Left renal pelvis (tissue), 4 donors: ENCODE results near the gene DROSHA. TPM values are rescaled to one million over a fixed set of nuclear protein-coding genes. Genes with fewer than 3 reads are reported as not detected.

Experiments used
- DNase-seq, 4 donors: peaks; one replicate each; pipeline ENCODE4 v3.0.0-alpha.2; 2013; ENCODE audit warnings: low read depth in 4 of 4, low spot score in 3 of 4
- polyA plus RNA-seq, 4 donors: library from polyadenylated mRNA; unstranded; fragments of 120-200 nt; gene quantifications; one replicate each; pipeline ENCODE4 v1.2.1, GENCODE V29; 2013; ENCODE audit not compliant: insufficient read length in 4 of 4

Gene DROSHA
- polyA plus RNA-seq, 4 donors: 83.8 to 109 (median 102) TPM

DNA sequence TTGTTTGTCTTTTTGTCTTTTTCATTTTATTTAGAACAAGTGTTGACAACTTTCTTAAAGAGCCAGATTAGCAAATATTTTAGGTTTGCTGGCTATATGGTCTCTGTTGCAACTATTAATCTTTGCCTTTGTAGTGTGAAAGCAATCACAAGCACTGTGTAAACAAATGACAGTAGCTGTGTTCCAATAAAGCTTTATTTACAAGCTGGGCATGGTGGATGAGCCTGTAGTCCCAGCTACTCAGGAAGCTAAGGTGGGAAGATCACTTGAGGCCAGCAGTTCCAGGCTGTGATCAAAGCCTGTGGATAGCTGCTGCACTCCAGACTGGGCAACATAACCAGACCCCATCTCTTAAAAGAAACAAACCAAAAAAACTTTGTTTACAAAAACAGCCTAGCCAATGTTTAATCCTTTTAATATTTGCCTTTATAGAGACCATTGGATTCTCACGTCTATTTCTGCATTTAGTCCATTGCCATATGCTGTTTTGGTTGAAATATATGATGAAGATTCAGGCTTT is 2.7 kb upstream of the DROSHA start:
- no peak for DNase-seq

DNA sequence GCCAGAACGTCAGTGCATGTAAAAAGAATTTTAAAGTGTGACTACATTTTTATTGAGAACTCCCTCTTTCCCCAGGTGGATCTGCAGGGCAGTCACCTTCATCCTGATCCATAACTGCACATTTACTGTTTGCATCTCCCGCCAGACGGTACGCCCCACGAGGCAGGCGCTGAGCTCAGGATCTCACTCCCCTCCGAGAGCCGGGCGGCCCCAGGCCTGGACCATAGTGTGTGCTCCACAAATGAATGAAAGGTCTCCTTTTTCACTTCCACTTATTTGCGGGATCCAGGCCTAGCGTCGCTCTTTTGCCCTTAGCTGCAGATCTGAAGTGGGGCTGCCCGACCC is 378 bp downstream of the DROSHA start:
- DNase-seq: no peak

DNA sequence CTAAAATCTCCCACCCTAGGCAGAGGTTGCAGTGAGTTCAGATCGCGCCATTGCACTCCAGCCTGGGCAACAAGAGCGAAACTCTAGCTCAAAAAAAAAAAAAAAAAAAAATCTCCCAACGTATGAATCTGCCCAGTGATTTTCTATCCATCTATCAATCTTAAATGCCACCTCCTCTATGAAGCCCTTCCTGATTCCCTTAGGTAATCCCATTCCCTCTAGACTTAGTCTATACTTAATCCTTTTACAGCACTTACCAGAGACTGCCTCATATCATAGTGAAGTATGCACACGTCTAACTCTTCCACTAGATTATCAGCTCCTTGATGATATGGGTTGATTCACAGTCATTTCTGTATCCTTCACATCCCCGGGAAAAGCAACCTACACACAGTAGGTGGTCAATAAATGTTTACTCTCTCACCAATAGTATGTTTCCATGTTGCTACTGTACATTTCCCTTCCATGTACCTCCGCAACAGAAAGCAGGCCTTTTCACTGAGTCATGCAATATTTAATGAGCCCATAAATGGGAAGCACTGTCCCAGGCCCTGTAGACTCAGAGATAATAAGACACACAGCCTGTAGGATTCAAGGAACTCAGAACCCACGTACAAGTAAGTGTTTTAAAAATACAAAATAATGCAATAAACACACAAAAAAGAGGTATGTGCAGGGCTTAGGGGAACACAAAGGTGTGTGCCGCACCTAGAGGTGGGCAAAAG is 1.2 kb downstream of the DROSHA start:
- no peak for DNase-seq

DNA sequence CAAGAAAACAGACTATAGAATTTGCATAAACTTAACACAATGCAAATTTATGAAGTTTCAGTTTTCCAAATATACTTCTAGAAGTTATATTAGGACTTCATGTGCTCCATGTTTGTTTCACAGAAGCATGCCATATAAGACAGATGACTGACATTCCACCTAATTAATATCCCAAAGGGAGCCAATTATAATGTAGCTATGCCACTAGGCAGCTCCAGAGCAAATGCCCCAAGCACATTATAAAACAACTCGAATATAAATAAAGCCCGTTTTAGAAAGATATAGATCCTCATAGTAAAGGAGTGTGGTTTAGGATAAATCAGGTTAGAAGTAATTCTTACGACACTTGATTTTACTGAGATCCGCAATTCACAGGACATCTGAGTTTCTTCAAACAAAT is 8.9 kb downstream of the DROSHA start:
- no peak for DNase-seq

DNA sequence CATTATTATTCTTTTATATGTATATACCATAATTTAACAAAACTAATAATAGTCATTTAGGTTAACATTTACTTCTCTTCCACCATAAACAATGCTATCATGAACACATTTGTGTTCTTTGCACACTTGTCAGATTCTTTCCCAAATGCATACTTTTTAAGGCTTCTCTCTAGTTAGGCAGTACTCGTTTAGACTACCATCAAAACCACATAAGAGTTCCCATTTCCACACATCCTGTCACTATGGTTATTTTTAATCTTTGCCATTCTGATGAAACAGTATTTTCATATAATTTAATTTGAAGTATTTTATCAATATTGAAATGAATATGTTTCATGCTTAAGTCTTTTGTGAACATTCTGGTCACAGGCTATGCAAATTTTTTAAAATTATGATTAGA is 15.1 kb downstream of the DROSHA start:
- no peak for DNase-seq

DNA sequence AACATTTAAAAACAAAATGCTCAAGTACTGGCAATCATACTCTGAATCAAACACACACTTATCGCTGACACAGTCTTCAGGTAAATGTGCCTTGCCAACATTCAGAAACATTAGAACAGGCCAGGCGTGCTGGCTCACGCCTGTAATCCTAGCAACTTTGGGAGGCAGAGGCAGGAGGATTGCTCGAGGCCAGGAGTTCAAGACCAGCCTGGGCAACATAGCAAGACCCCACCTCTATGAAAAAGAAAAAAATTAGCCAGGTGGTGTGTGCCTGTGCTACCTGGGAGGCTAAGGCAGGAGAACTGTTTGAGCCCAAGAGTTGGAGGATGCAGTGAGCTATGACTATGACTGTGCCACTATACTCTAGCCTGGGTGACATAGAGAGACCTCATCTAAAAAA is 20.6 kb downstream of the DROSHA start:
- no peak for DNase-seq

DNA sequence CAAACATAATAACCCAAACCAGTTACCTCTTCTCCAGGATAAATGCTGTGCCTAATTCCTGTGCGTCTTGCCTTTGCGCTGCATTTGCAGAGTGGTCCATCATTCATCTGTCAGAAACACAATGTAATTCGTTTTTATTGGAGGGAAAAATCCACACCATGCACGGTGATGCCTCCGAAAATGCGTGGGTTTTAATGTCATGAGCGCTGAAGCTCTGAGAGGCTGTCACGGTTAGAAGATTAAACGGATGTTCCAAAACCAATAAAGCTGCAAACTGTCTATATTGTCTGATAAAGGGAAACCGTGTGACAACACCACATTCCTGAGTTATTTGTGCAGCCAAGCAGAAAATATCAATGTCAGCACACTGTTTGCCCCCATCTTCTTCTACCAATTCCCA is 27.4 kb downstream of the DROSHA start:
- DNase-seq: no peak

DNA sequence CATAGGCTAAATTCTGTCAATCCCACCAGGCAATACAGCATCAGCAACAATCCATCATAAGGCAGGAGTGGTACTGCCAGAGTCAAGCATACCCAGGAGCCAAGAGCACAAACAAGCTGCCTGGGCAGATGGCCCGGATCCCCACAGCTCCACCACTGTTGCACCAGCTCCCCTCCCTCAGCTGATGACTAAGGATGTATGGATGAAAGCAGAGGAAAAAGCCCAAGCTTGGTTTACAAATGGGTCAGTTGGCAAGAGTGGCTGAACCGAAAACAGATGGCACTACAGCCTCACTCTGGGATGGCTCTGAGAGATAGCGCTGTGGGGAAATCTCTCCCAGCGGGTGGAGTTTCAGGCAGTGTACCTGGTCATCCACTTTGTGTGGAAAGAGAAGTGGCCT is 29.4 kb downstream of the DROSHA start:
- no peak for DNase-seq

DNA sequence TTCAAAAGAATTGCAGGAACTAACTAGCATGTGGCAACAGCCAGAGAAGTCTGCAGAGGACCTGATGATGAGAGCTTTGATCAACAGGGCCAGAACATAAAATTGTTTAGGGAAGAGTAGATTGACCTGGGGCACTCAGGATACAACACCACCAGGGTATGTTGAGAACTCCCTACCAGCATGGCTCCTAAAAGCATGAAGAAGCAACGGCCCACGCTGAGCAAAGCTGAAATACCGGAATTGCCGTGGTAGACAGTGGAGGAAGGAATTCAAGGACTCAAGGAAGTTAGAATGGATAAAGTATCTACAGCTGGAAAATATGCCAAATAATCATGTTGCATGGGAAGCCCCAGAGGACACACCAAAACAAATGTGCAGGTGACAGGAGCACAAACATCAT is 31.6 kb downstream of the DROSHA start:
- DNase-seq: no peak

DNA sequence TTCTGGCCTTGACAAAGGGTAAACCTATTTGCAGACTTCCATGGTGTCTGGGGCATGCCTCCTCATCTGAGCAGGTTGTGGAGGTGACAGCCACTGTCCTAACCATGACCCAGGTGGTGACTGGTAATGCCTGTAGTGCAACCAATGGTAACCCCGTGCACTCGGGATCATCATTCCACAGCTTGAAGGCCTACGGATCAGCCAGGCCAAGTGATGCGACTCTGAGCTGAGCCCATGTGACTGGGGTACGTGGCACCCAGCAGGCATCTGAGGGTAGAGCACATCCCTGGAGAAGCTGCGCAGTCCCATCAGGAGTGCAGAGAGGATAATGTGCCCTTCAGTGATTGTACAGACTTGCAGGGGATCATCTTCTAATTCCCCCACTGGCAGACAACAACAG is 35.0 kb downstream of the DROSHA start:
- no peak for DNase-seq

DNA sequence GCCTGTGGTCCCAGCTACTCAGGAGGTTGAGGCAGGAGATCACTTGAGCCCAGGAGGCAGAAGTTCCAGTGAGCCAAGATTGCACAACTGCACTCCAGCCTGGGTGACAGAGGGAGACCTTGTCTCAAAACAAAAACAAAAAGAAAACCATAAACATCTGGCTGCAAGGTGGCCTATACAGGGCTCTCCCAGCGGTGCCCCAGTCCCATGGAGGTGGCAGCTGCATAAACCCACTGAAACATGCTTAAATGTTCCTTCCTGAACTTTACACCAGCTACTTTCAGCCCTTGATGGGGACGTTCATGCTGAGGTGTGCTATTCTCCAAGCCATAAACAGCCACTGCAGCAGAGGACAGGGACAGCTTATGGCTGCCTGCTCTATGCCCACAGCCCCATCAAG is 35.6 kb downstream of the DROSHA start:
- no peak for DNase-seq

DNA sequence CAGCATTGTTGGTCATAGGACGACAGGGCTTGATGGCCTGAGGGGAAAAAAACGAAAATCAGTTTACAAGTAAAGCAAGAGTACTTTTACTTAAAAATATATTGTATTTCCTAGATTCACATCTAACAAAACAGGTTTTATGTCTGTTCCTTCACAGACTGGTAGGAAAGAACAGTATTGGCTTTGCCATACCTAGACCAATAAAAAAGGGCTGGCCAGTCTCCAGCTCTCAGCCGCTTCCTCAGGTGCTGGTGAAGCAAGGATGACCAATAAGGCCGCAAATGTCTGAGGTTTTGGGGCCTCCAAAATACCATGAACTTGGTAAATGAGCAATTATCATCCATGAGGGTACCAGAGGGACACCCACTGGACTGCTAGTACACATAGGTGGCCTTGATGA is 36.6 kb downstream of the DROSHA start:
- no peak for DNase-seq

DNA sequence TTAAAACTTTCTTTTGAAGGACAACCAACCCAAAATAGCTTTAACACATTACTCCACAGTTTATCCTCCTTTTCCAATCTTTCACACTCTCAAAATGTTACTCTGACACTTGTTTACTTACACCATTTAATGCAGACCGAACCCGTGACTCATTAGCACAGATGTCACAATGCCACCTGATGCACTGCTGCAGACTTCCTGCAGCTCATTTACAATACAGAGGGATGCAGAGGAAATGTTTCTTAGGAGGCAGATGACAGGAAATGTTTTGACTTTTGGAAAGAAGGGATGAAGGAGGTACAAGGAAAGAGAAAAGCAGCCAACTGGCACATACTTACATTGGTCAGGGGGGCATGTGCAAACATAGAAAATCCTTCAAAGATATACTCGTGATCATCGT is 39.0 kb downstream of the DROSHA start:
- no peak for DNase-seq

DNA sequence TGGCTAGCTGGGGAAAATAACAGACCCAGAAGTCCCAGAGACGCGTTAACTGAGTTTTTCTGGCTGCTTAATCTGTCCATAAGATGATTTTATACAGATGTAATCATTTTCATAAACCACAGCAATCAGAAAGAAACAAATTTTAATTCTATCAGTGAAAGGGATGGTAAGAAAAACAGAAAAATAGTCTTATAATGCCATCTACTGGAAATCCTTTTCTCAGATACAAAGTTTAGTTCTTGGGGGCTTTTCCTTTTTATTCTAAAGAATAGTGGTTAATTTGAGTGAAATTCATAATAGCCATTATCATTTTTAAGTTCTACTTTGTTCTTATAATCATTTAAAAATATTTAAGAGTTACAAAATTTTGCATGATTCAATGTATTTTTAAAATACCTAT is 44.4 kb downstream of the DROSHA start:
- no peak for DNase-seq

DNA sequence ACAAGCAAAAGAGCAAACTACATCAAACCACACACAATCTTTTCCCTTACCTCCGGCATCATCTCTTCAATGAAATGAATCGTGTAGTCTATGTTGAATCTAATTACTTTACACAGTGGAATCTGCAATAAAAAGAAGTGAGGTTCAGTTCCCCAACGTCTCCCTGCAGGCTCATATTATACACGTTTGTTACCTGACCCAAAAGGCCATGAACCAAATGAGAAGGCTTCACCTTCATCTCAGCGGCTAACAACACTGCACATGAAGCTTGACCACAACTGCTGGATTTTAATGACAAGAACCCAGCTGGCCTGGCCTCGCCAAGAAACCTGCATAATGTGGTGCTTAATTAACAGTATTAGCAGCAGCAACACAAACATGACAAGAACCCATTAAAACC is 45.5 kb downstream of the DROSHA start:
- peak in 1 of 4 donors; percentile 42 for DNase-seq

DNA sequence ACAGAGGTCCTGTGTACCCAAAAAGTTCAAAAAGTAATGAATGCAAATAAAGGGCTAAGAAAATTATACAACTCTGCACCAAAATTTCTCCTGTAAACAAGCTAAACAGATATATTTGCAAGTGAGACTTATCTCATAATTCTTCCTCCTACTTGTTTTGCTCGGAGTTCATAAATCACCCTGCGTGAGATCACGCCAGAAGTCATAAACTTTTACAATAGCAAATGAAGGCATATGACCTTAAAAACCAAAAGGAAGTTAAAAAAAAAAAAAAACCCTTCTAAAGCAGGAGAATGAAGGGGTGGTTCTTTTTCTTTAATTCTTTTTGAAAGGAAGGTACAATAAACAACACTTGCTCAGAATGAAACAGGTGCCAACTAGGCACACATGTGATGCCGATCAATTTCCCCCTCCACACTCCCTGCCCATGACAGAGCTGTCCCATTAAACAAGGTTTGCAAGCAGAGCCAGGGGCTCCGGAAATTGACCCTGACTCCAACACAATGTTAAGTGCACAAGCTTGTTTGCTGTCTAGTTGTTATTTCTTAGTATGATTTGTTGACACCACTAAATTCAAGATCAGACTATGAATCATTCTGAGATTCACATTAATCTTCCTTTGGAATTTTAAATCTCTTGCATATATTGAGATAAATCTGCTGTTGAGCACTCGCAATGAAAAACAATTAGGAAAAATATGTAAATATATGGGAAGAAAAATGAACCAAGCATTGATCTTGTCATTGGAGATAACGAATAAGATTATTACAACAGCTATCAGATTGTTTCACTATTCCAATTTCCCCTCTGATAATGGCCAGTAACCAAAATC is 46.3 kb downstream of the DROSHA start:
- DNase-seq: peak in 1 of 4 donors; percentile 17

DNA sequence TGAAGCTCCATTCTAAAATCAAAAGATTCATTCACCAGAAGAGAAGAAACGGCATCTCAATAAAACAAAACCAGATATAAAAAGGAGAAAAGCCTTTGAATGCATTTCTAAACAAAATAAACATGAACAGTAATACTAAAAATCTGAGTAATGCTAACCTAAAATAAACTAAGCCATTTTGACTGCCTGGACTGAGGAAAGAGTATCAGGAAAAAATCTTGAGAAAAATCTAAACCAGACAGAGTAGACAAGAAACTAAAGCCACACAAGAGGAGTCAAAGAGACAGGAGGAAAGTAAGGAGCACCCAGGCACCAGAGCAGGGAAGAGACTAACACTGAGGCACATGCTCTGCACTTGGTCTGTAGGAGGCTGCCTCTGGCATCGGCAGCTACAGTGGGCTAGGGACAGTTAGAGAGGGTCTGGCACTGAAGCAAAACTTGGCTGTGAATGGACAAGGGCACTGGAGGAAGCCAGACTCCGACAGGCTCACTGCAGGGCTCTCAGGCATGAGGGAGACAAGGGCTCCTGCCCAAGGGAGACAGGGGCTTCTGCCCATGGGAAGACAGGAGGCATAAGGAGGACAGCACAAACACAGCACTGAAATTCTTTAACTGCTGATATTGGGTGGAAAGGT is 50.2 kb downstream of the DROSHA start:
- DNase-seq: no peak

DNA sequence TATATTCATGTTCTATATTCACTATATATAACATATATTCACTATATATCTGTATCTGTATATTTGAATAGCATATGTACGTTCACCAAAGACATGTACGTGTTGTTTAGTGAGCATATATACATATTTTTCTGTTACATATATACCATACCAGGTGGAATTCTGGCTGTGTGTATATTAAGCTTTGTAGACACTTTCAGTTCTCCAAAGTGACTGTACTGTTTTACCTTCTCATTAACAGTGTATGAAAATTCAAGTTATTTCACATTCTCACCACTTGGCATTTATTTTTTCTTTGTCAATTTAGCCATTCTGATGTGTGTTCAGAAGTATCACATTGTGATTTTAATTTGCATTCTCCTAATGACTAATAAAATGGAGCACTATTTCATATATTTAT is 52.2 kb downstream of the DROSHA start:
- DNase-seq: no peak

DNA sequence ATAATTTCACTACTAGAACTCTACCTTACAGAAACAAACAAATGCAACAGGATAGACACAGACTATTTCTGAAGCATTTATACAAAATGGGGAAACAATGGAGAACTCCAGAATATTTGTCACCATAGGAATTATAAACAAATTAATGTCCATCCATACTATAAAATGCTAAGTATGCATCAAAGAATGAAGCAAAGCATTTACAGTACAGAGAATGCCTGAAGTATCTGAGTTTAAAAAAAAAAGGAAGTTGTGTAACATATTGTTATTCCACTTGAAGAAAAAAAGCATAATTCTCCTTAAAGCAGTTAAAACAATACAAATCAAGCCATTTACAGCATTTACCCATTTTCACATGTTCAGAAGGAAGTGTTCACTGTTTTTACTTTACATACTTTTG is 53.0 kb downstream of the DROSHA start:
- DNase-seq: no peak

DNA sequence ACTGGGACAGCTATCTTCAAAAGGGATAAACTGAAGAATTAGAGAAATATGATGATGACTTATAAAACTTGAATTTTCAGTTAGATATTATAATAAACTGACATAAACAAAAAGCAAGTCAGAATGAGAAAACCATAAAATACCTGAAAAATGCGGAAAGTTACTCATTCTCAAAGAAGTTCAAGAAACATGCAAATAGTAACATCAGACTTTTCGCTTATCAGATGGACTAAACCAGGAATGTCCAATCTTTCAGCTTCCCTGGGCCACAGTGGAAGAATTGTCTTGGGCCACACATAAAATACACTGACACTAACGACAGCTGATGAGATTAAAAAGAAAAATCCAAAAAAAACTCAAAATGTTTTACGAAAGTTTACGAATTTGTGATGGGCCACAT is 53.9 kb downstream of the DROSHA start:
- no peak for DNase-seq

DNA sequence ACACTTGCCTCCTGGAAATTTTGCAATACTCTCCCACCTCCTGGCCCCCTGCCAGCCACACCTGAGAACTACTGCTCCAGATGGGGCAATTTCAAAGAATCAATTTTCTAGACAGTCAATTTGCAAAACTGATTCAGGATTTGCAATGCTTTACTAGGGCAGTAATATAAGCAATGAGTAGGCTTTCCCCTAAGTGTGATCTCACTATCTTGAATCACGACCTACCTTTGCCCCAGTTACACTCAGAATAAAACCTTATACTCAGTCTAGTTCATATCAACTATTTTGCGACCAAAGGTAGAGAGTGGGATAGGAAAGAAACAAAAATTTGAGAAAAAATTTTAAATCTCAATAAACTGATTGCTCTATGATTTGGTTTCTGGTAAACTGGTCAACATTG is 54.4 kb downstream of the DROSHA start:
- no peak for DNase-seq

DNA sequence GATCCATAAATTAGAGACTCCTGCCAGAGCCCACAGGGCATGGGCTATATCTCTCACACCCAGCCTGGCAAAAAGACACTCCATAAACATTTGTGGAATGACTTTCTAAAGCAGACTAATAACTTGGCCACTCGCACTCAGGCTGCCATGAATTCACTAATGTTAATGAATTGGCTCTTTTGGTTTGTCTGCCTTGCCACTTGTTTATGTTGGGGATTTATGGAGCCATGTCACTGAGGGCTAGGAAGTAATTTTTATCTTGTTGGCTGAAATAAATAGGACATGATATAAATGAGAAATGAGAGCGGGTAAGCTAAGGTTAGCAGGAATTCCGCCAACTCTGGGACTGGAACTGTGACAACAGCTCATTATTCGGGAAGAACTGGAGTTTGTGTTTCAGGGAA is 55.2 kb downstream of the DROSHA start:
- peak in 3 of 4 donors; percentile 33 to 50 (median 36) for DNase-seq
